ENCODE results near the gene TMEM147. TPM values are rescaled to one million over a fixed set of nuclear protein-coding genes. Genes with fewer than 3 reads are reported as not detected.
"Not testable (repeated sequence)": the region's sequence is repeated elsewhere in the genome, so short reads cannot be mapped to it uniquely, and the experiment has no call there.

TMEM147 gene
- total and polyA plus RNA-seq, 2 of the 4 experiments (the other 2 are of a cell fraction) = 67.6 to 108 TPM

GRCh38 chr19:35595026-35595425 lies 49.6 kb downstream of the TMEM147 start:
- in situ Hi-C loops (cut with MboI; ENCODE audit: low sequenced_read_pairs) = loop anchor here (25.0 kb wide), 1 partner anchor 258 kb away; the partner anchor contains the start of genes CD22 and FFAR1
- H3K27ac ChIP-seq (ENCODE audit: insufficient read depth, low read length); DNase-seq; H3K4ac ChIP-seq (ENCODE audit: low read depth, low read length); H2AFZ ChIP-seq (replicated peaks; ENCODE audit: low read length, poor library complexity); H3K4me1 ChIP-seq (ENCODE audit: control insufficient read depth, insufficient read depth, low read length); H3K9me3 ChIP-seq (ENCODE audit: control insufficient read depth, insufficient read depth, low read length); ATAC-seq (ENCODE audit: low read depth); H2BK120ac ChIP-seq (ENCODE audit: low read depth, low read length); H4K5ac ChIP-seq (ENCODE audit: low read depth, low read length); H3K4me2 ChIP-seq (ENCODE audit: low read depth, low read length); H3K9ac ChIP-seq (ENCODE audit: low read depth, low read length); H3K14ac ChIP-seq (replicated peaks; ENCODE audit: low read depth, low read length); POLR2A ChIA-PET (ENCODE audit: unreplicated experiment); CTCF ChIA-PET; H4K91ac ChIP-seq (ENCODE audit: insufficient read depth, low read depth, low read length); dilution Hi-C loops (cut with HindIII; ENCODE audit: low sequenced_read_pairs, unreplicated experiment); BruUV-seq (replicated peaks); H2AK5ac ChIP-seq (ENCODE audit: low read depth, low read length); H3K36me3 ChIP-seq (ENCODE audit: control insufficient read depth, insufficient read depth, low read length); H3K18ac ChIP-seq (ENCODE audit: low read depth, low read length); H4K20me1 ChIP-seq (ENCODE audit: insufficient read depth, low read length); H3K9me1 ChIP-seq (ENCODE audit: insufficient read depth, low read length); H2BK15ac ChIP-seq (ENCODE audit: low read depth, low read length); intact Hi-C loops (cut with micrococcal nuclease); H3K56ac ChIP-seq (ENCODE audit: extremely low read depth, insufficient read depth, low read length); H3K27me3 ChIP-seq (ENCODE audit: control insufficient read depth, insufficient read depth, low read length); H2AK9ac ChIP-seq (replicated peaks; ENCODE audit: low read depth, low read length, poor library complexity); H3K4me3 ChIP-seq (ENCODE audit: insufficient read depth, low read depth, low read length); H4K8ac ChIP-seq (ENCODE audit: low read depth in 2 of 2, low read length in 2 of 2); H3K79me1 ChIP-seq (ENCODE audit: low read depth in 1 of 2, low read length in 2 of 2); H2BK20ac ChIP-seq (ENCODE audit: low read depth, low read length); H2BK5ac ChIP-seq (ENCODE audit: low read depth, low read length, poor library complexity, severe bottlenecking); H3K23ac ChIP-seq (ENCODE audit: low read depth, low read length): not testable (repeated sequence)
- no CpG with 5 or more reads among the region's 3 CpGs for WGBS, 2 experiments (ENCODE audit: extremely low coverage in 2 of 2, insufficient read length in 1 of 2)
